HEK293 (cell line): Measurements from ENCODE around the gene CAPSL.

Source experiments
- HOXC10 ChIP-seq: sonication (generic); formaldehyde crosslinking; IDR thresholded peaks from 2 replicates; pipeline ENCODE4 v1.8.1; 2023; ENCODE audit warnings: mild to moderate bottlenecking, missing genetic modification reagents
- TCF7L2 ChIP-seq: IDR thresholded peaks from 2 replicates; pipeline ENCODE4 v1.6.1; 2011; ENCODE audit warnings: low read depth, mild to moderate bottlenecking, inconsistent platforms, low read length, moderate library complexity, borderline replicate concordance
- ZNF600 ChIP-seq: fragments of 450-650 bp; formaldehyde crosslinking; IDR thresholded peaks from 2 replicates; pipeline ENCODE4 v1.5.1; 2016; ENCODE audit warnings: missing biosample characterization, missing genetic modification characterization
- TF ChIP-seq, protein P1 (sequence below): fragments of 450-650 bp; formaldehyde crosslinking; IDR thresholded peaks from 2 replicates; pipeline ENCODE4 v1.5.1; 2016; ENCODE audit warnings: missing biosample characterization, missing genetic modification characterization
- TF ChIP-seq, protein P2 (sequence below): fragments of 450-650 bp; formaldehyde crosslinking; IDR thresholded peaks from 2 replicates; pipeline ENCODE4 v1.5.1; 2016; ENCODE audit warnings: missing biosample characterization, missing genetic modification characterization
- TF ChIP-seq, protein P3 (sequence below): sonication (generic); formaldehyde crosslinking; IDR thresholded peaks from 2 replicates; pipeline ENCODE4 v1.8.1; 2022; ENCODE audit warnings: mild to moderate bottlenecking, moderate library complexity, missing genetic modification reagents

DNA sequence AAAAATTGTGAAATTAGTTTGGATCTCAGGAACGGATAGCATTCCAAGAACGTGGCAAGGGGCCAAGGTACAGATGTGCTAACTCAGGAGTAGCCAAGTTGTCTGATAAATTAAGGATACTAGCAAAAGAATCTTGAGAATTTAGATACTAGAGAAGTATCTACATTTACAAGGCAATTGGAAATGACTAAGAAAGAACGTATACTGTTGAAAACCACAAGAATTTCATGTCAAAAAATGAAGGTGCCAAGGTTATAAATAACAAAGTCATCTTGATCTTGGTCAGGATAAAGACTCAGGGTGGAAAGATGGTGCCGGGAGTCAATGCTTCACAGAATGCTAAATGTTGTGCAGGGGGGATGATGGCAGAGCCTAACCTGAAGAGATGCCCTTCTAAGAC is 19.2 kb downstream of the CAPSL start:
- no peak for TF ChIP-seq ZNF600 (tag by site-specific recombination)
- TF ChIP-seq HOXC10 (CRISPR knock-in tag): no peak
- TF ChIP-seq, protein P1, sequence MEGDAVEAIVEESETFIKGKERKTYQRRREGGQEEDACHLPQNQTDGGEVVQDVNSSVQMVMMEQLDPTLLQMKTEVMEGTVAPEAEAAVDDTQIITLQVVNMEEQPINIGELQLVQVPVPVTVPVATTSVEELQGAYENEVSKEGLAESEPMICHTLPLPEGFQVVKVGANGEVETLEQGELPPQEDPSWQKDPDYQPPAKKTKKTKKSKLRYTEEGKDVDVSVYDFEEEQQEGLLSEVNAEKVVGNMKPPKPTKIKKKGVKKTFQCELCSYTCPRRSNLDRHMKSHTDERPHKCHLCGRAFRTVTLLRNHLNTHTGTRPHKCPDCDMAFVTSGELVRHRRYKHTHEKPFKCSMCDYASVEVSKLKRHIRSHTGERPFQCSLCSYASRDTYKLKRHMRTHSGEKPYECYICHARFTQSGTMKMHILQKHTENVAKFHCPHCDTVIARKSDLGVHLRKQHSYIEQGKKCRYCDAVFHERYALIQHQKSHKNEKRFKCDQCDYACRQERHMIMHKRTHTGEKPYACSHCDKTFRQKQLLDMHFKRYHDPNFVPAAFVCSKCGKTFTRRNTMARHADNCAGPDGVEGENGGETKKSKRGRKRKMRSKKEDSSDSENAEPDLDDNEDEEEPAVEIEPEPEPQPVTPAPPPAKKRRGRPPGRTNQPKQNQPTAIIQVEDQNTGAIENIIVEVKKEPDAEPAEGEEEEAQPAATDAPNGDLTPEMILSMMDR: no peak
- TF ChIP-seq, protein P2, sequence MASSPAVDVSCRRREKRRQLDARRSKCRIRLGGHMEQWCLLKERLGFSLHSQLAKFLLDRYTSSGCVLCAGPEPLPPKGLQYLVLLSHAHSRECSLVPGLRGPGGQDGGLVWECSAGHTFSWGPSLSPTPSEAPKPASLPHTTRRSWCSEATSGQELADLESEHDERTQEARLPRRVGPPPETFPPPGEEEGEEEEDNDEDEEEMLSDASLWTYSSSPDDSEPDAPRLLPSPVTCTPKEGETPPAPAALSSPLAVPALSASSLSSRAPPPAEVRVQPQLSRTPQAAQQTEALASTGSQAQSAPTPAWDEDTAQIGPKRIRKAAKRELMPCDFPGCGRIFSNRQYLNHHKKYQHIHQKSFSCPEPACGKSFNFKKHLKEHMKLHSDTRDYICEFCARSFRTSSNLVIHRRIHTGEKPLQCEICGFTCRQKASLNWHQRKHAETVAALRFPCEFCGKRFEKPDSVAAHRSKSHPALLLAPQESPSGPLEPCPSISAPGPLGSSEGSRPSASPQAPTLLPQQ (tag by site-specific recombination): no peak
- TF ChIP-seq, protein P3, sequence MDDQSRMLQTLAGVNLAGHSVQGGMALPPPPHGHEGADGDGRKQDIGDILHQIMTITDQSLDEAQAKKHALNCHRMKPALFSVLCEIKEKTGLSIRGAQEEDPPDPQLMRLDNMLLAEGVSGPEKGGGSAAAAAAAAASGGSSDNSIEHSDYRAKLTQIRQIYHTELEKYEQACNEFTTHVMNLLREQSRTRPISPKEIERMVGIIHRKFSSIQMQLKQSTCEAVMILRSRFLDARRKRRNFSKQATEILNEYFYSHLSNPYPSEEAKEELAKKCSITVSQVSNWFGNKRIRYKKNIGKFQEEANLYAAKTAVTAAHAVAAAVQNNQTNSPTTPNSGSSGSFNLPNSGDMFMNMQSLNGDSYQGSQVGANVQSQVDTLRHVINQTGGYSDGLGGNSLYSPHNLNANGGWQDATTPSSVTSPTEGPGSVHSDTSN: no peak
- TF ChIP-seq TCF7L2: no peak
